ENCODE data around the gene OPRD1.
"Not testable (repeated sequence)": the region's sequence is repeated elsewhere in the genome, so short reads cannot be mapped to it uniquely, and the experiment has no call there.

Gene OPRD1

DNA sequence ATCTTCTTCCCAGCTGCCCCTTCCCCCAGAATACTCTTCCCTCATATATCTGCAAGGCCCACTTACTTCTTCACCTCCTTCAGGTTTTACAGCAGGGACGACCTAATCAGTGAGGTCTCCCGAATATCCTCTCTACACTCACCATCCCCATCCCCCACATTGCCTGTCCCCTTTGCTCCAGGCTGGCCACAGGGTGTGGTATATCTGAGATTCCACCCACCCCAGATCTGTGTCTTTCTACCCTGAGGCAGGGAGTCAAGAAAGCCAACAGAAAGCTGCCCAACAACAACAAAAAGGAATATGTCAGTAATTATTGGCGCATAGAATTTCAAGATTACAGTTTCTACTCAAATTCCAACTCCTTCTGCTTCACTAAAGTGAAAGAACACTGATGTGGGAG, 30.0 kb upstream of the OPRD1 start:
- peaks cover 31% of the 10 kb centered on the region for H3K4me1 Mint-ChIP-seq
- no peak overlapping the region for H3K4me3 Mint-ChIP-seq
- TF ChIP-seq, protein P1, sequence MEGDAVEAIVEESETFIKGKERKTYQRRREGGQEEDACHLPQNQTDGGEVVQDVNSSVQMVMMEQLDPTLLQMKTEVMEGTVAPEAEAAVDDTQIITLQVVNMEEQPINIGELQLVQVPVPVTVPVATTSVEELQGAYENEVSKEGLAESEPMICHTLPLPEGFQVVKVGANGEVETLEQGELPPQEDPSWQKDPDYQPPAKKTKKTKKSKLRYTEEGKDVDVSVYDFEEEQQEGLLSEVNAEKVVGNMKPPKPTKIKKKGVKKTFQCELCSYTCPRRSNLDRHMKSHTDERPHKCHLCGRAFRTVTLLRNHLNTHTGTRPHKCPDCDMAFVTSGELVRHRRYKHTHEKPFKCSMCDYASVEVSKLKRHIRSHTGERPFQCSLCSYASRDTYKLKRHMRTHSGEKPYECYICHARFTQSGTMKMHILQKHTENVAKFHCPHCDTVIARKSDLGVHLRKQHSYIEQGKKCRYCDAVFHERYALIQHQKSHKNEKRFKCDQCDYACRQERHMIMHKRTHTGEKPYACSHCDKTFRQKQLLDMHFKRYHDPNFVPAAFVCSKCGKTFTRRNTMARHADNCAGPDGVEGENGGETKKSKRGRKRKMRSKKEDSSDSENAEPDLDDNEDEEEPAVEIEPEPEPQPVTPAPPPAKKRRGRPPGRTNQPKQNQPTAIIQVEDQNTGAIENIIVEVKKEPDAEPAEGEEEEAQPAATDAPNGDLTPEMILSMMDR (IDR thresholded peaks at IDR 0.05), result no peak
- no peaks in the 10 kb centered on the region for H3K36me3 Mint-ChIP-seq (ENCODE audit: low read depth)
- peak overlapping the region; percentile 36 for H3K27ac Mint-ChIP-seq
- no peaks in the 10 kb centered on the region for H3K9me3 Mint-ChIP-seq
- H3K27me3 Mint-ChIP-seq (ENCODE audit: low read depth, poor library complexity), result peaks cover 7% of the 10 kb centered on the region
- no peak for DNase-seq

DNA sequence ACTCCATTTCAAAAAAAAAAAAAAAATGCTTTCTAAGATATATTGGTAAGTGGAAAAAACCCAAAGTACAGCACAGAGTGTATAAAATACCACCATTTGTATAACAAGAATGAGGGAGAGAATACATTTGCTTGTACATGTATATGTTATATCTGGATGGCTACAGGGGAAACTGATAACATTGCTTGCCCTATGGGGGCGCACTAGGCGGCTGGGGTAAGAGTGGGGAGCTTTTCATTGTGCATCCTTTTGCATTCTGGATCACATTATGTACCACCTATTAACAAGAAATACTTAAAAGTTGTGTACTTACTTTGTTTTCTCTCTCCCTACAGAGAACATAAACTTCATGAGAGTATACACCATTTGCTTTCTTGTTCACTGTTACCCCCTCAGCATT, 28.6 kb upstream of the OPRD1 start:
- no peaks in the 10 kb centered on the region for H3K36me3 Mint-ChIP-seq (ENCODE audit: low read depth)
- H3K4me3 Mint-ChIP-seq, result no peak overlapping the region
- TF ChIP-seq, protein P1 (IDR thresholded peaks at IDR 0.05), result no peak
- no peak overlapping the region for H3K27ac Mint-ChIP-seq
- H3K27me3 Mint-ChIP-seq (ENCODE audit: low read depth, poor library complexity), result peaks cover 7% of the 10 kb centered on the region
- DNase-seq, result no peak
- no peaks in the 10 kb centered on the region for H3K9me3 Mint-ChIP-seq
- H3K4me1 Mint-ChIP-seq, result peaks cover 31% of the 10 kb centered on the region

DNA sequence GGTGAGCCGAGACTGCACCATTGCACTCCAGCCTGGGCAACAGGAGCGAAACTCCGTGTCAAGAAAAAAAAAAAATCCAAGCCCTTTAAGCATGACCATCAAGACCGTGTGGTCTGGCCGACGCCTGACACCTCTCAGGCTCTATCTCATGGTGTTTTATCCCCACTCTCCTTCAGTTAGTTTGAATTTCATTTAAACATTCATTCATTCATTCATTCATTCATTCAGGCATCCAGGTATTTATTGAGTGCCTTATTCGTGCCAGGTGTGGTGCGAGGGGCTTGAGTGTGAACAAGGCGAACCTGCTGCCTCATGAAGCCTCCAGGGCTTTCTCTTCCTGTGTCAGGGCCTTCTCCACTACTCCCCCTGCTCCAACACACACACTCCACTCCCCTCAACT, 22.6 kb upstream of the OPRD1 start:
- H3K27ac Mint-ChIP-seq, result no peak overlapping the region
- no peaks in the 10 kb centered on the region for H3K9me3 Mint-ChIP-seq
- no peak overlapping the region for H3K4me3 Mint-ChIP-seq

DNA sequence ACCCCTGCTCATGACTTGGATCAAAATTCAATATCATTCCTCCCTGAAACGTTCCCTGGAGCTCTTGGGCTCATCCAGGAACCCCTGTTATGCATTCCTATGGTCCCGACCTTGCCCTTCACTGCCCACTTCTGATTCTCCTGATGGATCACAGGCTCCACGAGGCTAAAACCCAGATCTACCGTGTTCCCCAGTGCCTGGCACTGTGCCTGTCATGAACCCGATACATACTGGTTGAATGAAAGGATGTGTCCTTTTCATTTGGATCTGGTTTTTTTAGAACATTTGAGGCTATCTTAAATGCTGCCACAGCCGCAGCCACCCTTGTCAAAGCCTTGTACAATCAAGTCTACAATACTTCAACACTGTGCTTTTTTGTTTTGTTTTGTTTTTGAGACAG, 22.2 kb upstream of the OPRD1 start:
- Mint-ChIP-seq H3K9me3 (no peaks in the 10 kb centered on the region), H3K4me3 (no peak overlapping the region), H3K27me3 (ENCODE audit: low read depth, poor library complexity) (peaks cover 13% of the 10 kb centered on the region), H3K27ac (no peak overlapping the region), H3K4me1 (peaks cover 28% of the 10 kb centered on the region), H3K36me3 (ENCODE audit: low read depth) (no peaks in the 10 kb centered on the region)
- TF ChIP-seq, protein P1 (IDR thresholded peaks at IDR 0.05), result no peak
- no peak for DNase-seq

More for the DNA sequence above, 22.6 kb upstream of the OPRD1 start:
- no peak for DNase-seq
- H3K27me3 Mint-ChIP-seq (ENCODE audit: low read depth, poor library complexity), result peaks cover 13% of the 10 kb centered on the region
- no peaks in the 10 kb centered on the region for H3K36me3 Mint-ChIP-seq (ENCODE audit: low read depth)
- TF ChIP-seq, protein P1 (IDR thresholded peaks at IDR 0.05), result no peak
- peaks cover 28% of the 10 kb centered on the region for H3K4me1 Mint-ChIP-seq

DNA sequence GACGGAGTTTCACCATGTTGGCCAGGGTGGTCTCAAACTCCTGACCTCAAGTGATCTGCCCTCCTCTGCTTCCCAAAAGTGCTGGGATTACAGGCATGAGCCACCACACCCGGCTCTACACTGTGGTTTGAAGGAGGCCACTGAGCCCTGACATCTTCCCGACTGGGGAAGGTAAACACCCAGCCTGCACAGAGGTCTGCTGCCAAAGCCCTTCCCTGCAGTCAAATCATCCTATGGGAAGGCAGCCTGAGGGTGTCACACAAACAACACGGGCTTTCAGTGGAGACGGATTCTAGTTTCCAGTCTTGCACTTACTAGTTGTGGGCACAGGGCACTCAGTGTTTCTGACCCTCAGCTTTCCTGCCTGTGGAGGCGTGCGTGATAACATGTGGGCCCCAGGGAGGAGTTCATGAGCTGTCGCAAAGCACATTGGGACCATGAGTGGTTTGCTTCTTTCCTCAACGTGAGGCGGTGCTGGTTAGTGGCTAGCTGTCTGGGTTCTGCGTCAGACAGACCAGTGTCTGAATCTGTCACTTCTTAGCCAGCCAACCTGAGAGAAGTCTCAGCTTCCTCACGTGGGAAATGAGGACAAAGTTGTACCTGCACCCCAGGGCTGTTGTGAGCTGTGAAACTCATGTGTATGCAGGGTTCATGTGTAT, 21.5 kb upstream of the OPRD1 start:
- H3K4me3 Mint-ChIP-seq, result no peak overlapping the region
- no peak for DNase-seq
- H3K27ac Mint-ChIP-seq, result no peak overlapping the region
- no peaks in the 10 kb centered on the region for H3K36me3 Mint-ChIP-seq (ENCODE audit: low read depth)
- peaks cover 21% of the 10 kb centered on the region for H3K4me1 Mint-ChIP-seq
- peaks cover 9% of the 10 kb centered on the region for H3K27me3 Mint-ChIP-seq (ENCODE audit: low read depth, poor library complexity)
- TF ChIP-seq, protein P1 (IDR thresholded peaks at IDR 0.05), result no peak
- H3K9me3 Mint-ChIP-seq, result no peaks in the 10 kb centered on the region

DNA sequence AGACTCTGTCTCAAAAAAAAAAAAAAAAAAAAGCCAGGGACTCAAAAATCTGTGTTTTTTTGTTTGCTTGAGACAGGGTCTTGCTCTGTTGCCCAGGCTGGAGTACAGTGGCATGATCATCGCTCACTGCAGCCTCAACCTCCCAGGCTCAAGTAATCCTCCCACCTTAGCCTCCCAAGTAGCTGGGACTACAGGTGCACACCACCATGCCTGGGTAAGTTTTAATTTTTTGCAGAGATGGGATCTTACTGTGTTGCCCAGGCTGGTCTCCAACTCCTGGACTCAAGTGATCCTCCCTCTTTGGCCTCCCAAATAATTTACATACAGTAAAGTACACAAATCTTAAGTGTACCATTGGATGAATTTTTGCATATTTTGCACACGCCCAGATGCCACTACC, 20.0 kb upstream of the OPRD1 start:
- not testable (repeated sequence) for H3K27me3 Mint-ChIP-seq (ENCODE audit: low read depth, poor library complexity); H3K36me3 Mint-ChIP-seq (ENCODE audit: low read depth); DNase-seq; H3K27ac Mint-ChIP-seq; H3K9me3 Mint-ChIP-seq; H3K4me3 Mint-ChIP-seq
- peaks cover 25% of the 10 kb centered on the region for H3K4me1 Mint-ChIP-seq
